GM12891 (cell line): ENCODE measurements around the gene SH2D4B.

ENCODE experiments used
- DNase-seq: peaks from one replicate; pipeline ENCODE4 v3.0.0; 2011; ENCODE audit warnings: low spot score; ENCODE audit not compliant: insufficient read length
- FAIRE-seq: peaks from 2 replicates; lab custom pipeline; 2011; peaks lifted over from hg19 to GRCh38; lab: Jason Lieb, UNC
- PAX5 ChIP-seq: IDR thresholded peaks from 2 replicates; pipeline ENCODE4 v1.6.1; 2011; ENCODE audit warnings: low read length, moderate library complexity, mild to moderate bottlenecking; ENCODE audit not compliant: insufficient read depth, severe bottlenecking
- POLR2A ChIP-seq: IDR thresholded peaks from 2 replicates; pipeline ENCODE4 v1.6.1; 2011; ENCODE audit warnings: low read depth, low read length, control low read depth
- POLR2AphosphoS5 ChIP-seq: IDR thresholded peaks from 2 replicates; pipeline ENCODE4 v1.6.1; 2011; ENCODE audit warnings: low read depth, low read length, control low read depth
- POU2F2 ChIP-seq: IDR thresholded peaks from 2 replicates; pipeline ENCODE4 v1.6.1; 2011; ENCODE audit warnings: low read depth, mild to moderate bottlenecking, control low read depth, low read length, moderate library complexity
- SPI1 ChIP-seq: IDR thresholded peaks from 2 replicates; pipeline ENCODE4 v1.6.1; 2011; ENCODE audit warnings: low read depth, low read length, control low read depth
- TAF1 ChIP-seq: IDR thresholded peaks from 2 replicates; pipeline ENCODE4 v1.6.1; 2011; ENCODE audit warnings: low read depth, low read length, control low read depth

The SH2D4B gene

DNA sequence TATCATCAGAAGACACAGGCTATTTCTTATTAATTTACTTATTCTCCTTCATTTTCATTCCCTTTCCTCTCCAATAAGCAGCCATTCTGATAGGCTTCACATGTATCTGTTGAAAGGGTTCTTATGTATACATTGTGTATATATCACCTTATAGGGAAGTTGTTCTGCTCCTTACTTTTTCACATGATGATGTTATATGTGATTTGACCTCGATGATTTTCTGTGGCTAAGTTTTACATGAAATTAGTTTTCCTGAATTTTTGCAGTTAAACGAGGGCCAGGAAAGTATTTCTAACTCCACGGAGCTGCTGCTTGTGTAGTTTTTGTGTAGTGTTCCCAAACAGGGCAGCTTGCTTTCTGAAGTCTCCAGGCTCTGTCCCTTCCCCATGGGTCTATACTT, 84.5 kb downstream of the SH2D4B start:
- FAIRE-seq (no peak), DNase-seq (no peak)
- TF ChIP-seq POLR2A (no peak), PAX5 (no peak), POU2F2 (no peak), TAF1 (no peak), POLR2AphosphoS5 (no peak), SPI1 (no peak)

GRCh38 chr10:80630324-80630723, 92.6 kb downstream of the SH2D4B start:
- no peak for FAIRE-seq
- DNase-seq = no peak
- TF ChIP-seq POLR2A = no peak
- no peak for TF ChIP-seq SPI1
- no peak for TF ChIP-seq PAX5
- no peak for TF ChIP-seq POU2F2
- TF ChIP-seq TAF1 = no peak
- TF ChIP-seq POLR2AphosphoS5 = no peak

DNA sequence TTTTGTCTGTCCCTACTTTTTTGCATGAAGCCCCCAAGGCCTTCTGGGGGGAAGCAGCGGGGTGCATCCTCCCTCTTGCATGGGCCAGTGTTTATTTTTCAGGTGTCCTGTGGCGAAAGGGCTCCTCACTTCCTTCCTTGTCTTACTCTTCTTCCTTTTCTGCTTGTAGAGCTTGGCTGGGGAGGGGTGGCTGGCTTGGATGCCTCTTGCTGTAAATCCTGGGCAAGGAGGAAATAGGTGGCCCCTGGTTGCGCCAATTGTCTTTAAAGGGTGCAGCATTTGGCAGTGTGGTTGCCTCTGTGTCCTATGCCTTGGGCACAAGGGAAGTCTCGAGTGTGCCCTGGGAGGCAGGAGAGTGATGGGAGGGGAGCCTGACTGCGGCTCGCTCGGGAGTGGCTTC, 95.0 kb downstream of the SH2D4B start:
- FAIRE-seq = no peak
- no peak for DNase-seq
- no peak for TF ChIP-seq POU2F2
- no peak for TF ChIP-seq PAX5
- no peak for TF ChIP-seq TAF1
- TF ChIP-seq SPI1 = no peak
- no peak for TF ChIP-seq POLR2A
- no peak for TF ChIP-seq POLR2AphosphoS5

- FAIRE-seq = no peak
- TF ChIP-seq SPI1 (no peak), POLR2AphosphoS5 (no peak), PAX5 (no peak), POU2F2 (no peak), TAF1 (no peak), POLR2A (no peak)
- DNase-seq = no peak
Measured at GRCh38 chr10:80633383-80633860, 95.7 kb downstream of the SH2D4B start.

DNA sequence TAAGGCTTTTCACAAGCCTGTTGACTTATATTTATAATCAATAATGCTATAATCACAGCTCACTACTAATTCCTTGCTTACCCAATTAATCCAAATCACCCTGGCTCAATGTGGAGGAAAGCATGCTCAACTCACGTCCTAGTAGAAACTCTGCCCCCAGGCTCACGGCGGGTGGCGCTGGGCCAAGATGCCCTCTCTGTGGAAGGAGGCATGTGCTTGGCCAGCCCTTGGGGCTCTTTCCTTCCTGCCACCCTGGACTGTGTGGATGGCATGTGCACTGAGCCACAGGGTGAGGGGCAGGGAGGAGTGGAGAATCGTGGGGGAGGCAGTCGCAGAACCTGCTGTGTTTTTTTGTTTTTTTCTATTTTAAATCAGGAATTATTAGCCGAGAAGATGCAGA, 96.2 kb downstream of the SH2D4B start:
- no peak for TF ChIP-seq SPI1
- no peak for TF ChIP-seq TAF1
- no peak for TF ChIP-seq PAX5
- TF ChIP-seq POLR2A = no peak
- no peak for TF ChIP-seq POLR2AphosphoS5
- TF ChIP-seq POU2F2 = no peak
- DNase-seq = no peak
- no peak for FAIRE-seq

GRCh38 chr10:80642661-80643060, 105.0 kb downstream of the SH2D4B start:
- DNase-seq = no peak
- no peak for TF ChIP-seq SPI1
- no peak for TF ChIP-seq POU2F2
- no peak for TF ChIP-seq TAF1
- no peak for TF ChIP-seq POLR2AphosphoS5
- no peak for TF ChIP-seq POLR2A
- TF ChIP-seq PAX5 = no peak
- FAIRE-seq = no peak

DNA sequence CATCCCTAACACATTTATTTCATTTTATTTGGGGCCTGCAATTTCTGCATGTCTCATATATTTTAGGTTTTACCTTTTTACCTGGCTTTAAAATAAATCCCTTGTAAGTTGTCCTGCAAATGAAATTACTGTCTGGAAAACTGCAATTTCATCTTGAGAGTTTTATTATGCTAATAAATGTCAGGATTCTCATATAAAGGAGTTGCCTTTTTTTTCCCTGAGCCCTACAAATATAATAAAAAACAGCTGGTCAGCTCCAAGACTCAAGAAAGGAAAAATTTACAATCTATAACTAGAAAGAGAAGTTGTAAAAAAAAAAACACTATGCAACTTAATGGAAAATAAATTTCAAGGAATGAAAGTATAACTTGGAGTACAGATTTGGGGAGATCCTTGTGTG, 108.7 kb downstream of the SH2D4B start:
- no peak for DNase-seq
- TF ChIP-seq POLR2A (no peak), POLR2AphosphoS5 (no peak), TAF1 (no peak), PAX5 (no peak), POU2F2 (no peak), SPI1 (no peak)
- FAIRE-seq = no peak

GRCh38 chr10:80647173-80647833, 109.6 kb downstream of the SH2D4B start:
- no peak for FAIRE-seq
- DNase-seq = no peak
- TF ChIP-seq POLR2AphosphoS5 = no peak
- no peak for TF ChIP-seq PAX5
- TF ChIP-seq POU2F2 = no peak
- no peak for TF ChIP-seq POLR2A
- TF ChIP-seq TAF1 = no peak
- TF ChIP-seq SPI1 = no peak

DNA sequence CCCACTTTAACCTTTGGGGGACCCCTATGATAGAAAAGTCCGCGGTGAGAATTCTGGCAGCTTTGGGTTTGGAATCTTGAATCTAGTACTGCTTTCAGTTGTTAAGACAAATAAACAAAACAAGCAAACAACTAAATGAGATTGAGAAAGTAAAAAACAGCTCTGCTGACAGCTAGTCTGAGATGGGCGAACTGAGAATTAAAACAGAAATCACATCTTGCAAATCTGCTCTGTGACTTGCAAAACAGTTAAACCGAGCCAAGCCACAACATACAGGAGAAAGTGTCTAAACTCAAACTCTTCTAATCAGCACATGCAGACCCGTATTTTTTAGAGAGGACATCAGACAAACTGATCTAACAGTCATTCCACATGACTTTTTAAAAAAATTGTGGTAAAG, 110.4 kb downstream of the SH2D4B start:
- no peak for FAIRE-seq
- no peak for DNase-seq
- TF ChIP-seq POU2F2 (no peak), TAF1 (no peak), POLR2A (no peak), SPI1 (no peak), POLR2AphosphoS5 (no peak), PAX5 (no peak)
